Right lung (tissue), 5 donors: Measurements from ENCODE around the gene GPR149. TPM values are rescaled to one million over a fixed set of nuclear protein-coding genes. Genes with fewer than 3 reads are reported as not detected.

Experiments
- DNase-seq, 2 donors: peaks; one replicate each; pipeline ENCODE4 v3.0.0-alpha.2; 2013
- polyA plus RNA-seq, 5 donors: library from polyadenylated mRNA; unstranded; fragments of 120-200 nt; gene quantifications; one replicate each; pipeline versions ENCODE4 v1.2.1 to v1.2.3, GENCODE V29; 2013; ENCODE audit warnings: inconsistent platforms in 1 of 5, low replicate concordance in 1 of 5; ENCODE audit not compliant: insufficient read length in 5 of 5, insufficient read depth in 1 of 5

Gene GPR149
- polyA plus RNA-seq, 5 donors = not detected

- DNase-seq = no peak
Observed at GRCh38 chr3:154349223-154349622, 80.8 kb downstream of the GPR149 start.

- DNase-seq = no peak
Observed at GRCh38 chr3:154345422-154346122, 84.4 kb downstream of the GPR149 start.

- DNase-seq = no peak
Observed at GRCh38 chr3:154338570-154338969, 91.4 kb downstream of the GPR149 start.

GRCh38 chr3:154338008-154338407 lies 92.0 kb downstream of the GPR149 start:
- DNase-seq = no peak

GRCh38 chr3:154334973-154335420 lies 95.0 kb downstream of the GPR149 start:
- no peak for DNase-seq

- DNase-seq = no peak
Observed at GRCh38 chr3:154327871-154328270, 102.1 kb downstream of the GPR149 start.

GRCh38 chr3:154324919-154325318 lies 105.1 kb downstream of the GPR149 start:
- no peak for DNase-seq

GRCh38 chr3:154323891-154324738 lies 105.9 kb downstream of the GPR149 start, which contains the start of gene DHX36:
Gene DHX36, minus strand, starts transcription at chr3:154324487. Its CDS starts 71 bp downstream, at chr3:154324416.
- DNase-seq = peak; percentile 93

GRCh38 chr3:154316974-154317767 lies 112.8 kb downstream of the GPR149 start:
- DNase-seq = no peak

- no peak for DNase-seq
Observed at GRCh38 chr3:154314152-154314551, 115.8 kb downstream of the GPR149 start.

- DNase-seq = no peak
Observed at GRCh38 chr3:154310840-154311239, 119.2 kb downstream of the GPR149 start.

- DNase-seq = no peak
Observed at GRCh38 chr3:154307363-154307762, 122.6 kb downstream of the GPR149 start.

- DNase-seq = no peak
Observed at GRCh38 chr3:154304936-154305335, 125.1 kb downstream of the GPR149 start.

- DNase-seq = no peak
Observed at GRCh38 chr3:154304116-154304786, 125.7 kb downstream of the GPR149 start.

GRCh38 chr3:154301561-154301960 lies 128.4 kb downstream of the GPR149 start:
- DNase-seq = no peak

GRCh38 chr3:154294016-154294415 lies 136.0 kb downstream of the GPR149 start:
- DNase-seq = no peak

- DNase-seq = no peak
Observed at GRCh38 chr3:154290187-154290586, 139.8 kb downstream of the GPR149 start.
